GM10248 (cell line): Measurements from ENCODE around the gene SOX13.

ENCODE experiments used
- CTCF ChIA-PET: fragments of 300-600 bp; sonication (Branson Sonifier 250); formaldehyde crosslinking; extraction: SDS; loops from one replicate; lab custom pipeline; 2021; ENCODE audit warnings: antibody characterized with exemption; lab: Yijun Ruan, JAX
- POLR2A ChIA-PET: fragments of 350-650 bp; sonication (Branson Sonifier 250); formaldehyde crosslinking; extraction: SDS; loops from one replicate; lab custom pipeline; 2020; ENCODE audit warnings: antibody characterized with exemption; lab: Yijun Ruan, JAX
- DNase-seq: peaks from one replicate; pipeline ENCODE4 v3.0.0; 2012; ENCODE audit errors: extremely low spot score
- TF ChIP-seq, protein P1 (sequence below): IDR thresholded peaks from 2 replicates; pipeline ENCODE4 v1.5.1; 2012; ENCODE audit warnings: mild to moderate bottlenecking, low read depth; ENCODE audit errors: extremely low read depth, missing control alignments, control extremely low read depth

Gene SOX13

DNA sequence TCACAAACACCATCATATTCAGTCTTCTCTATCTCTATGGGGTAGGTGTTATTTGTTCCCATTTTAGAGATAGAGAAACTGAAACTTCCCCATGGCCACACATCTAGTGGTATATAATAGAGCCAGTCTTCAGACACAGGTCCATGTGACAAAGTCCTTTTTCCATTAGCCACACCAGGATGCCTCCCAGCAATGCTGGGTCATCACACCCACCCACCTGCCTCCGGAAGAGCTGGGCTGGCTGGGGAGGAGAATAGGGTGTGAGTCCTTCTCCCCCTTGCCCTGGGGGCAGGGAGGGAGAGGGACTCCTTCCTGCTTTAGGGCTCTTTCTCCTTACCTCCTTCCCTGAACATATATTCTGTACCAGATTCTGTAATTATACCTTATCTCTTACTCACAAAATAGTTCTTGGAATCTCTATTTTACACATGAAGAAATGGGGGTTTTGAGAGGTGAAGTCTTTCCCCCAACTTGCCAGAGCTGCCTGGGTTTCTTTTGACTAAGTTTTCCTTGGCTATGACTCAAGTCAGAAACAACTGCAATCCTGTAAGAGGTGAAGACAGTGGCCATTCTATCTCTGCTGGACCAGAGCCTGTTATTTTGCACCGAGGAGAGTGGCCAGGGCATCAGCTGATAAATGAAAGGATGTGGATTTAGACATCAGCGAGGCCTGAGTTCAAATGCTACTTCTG, 30.0 kb downstream of the SOX13 start:
- TF ChIP-seq, protein P1, sequence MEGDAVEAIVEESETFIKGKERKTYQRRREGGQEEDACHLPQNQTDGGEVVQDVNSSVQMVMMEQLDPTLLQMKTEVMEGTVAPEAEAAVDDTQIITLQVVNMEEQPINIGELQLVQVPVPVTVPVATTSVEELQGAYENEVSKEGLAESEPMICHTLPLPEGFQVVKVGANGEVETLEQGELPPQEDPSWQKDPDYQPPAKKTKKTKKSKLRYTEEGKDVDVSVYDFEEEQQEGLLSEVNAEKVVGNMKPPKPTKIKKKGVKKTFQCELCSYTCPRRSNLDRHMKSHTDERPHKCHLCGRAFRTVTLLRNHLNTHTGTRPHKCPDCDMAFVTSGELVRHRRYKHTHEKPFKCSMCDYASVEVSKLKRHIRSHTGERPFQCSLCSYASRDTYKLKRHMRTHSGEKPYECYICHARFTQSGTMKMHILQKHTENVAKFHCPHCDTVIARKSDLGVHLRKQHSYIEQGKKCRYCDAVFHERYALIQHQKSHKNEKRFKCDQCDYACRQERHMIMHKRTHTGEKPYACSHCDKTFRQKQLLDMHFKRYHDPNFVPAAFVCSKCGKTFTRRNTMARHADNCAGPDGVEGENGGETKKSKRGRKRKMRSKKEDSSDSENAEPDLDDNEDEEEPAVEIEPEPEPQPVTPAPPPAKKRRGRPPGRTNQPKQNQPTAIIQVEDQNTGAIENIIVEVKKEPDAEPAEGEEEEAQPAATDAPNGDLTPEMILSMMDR, result no peak
- ChIA-PET POLR2A (no interaction called here), CTCF (interaction anchor here (0.9 kb wide), 1 partner anchor 578 kb away, joined by 3 read pairs; no protein-coding TSS in a partner anchor)
- no peak for DNase-seq

DNA sequence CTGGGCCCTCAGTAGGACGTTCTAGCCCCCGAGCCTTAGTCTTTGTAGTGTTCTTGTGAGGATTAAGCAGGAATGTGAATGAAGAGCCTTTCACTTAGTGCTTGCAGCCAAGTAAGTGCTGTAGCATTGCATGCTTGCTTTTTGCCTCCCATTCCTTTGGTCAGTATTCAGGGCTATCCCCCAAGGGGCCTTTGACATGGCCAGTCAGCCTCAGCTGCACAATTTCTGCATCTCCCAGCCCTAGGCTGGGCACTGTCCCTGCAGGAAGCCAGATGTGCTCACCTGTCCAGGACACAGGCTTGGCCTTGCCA, 30.5 kb downstream of the SOX13 start:
- POLR2A ChIA-PET, result no interaction called here
- CTCF ChIA-PET, result interaction anchor here (0.9 kb wide), 1 partner anchor 577 kb away, joined by 3 read pairs; no protein-coding TSS in a partner anchor

DNA sequence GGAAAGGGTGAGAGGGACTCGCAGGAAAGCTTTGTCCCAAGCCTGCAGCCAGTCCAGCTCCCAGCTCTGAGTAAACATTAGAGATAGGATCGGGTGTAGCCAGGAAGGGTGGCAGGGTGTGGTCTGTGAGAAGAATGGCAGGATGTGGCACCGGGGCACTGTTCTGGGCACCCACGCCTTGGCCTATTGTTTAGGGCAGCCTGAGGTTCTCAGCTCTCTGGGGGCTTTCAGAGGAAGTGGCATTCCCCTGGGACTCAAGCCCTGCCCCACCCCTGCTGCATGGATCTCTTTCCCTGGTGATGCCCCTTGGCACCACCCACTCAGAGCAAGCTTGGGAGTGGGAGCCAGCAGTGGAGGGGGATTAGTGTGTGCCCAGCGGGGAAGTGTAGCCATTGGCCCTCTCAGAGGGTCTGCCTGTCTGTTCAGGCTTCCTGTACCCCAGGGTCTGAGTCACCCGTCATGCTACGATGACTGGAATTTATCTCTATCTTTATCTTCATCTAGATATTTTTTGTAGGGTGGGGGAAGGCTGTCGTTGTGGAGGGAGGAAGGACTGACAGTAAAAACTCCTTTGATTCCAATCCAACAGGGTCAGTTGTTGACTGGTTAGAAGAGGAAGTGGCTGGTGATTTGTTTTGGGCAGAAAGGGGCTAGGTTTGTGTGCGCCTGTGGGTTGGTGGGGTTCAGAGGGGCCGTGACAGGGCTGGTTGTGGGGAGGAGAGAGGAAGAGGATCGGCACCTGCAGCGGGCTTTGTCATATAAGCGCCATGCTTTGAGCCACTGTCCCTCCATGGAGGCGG, 31.6 kb downstream of the SOX13 start:
- CTCF ChIA-PET, result interaction anchor here (1.3 kb wide), 1 partner anchor 24 kb away, joined by 3 read pairs; no protein-coding TSS in a partner anchor
- no peak for DNase-seq
- POLR2A ChIA-PET, result no interaction called here
- TF ChIP-seq, protein P1, result no peak

More for the DNA sequence above, 30.5 kb downstream of the SOX13 start:
- no peak for DNase-seq
- TF ChIP-seq, protein P1, result no peak

DNA sequence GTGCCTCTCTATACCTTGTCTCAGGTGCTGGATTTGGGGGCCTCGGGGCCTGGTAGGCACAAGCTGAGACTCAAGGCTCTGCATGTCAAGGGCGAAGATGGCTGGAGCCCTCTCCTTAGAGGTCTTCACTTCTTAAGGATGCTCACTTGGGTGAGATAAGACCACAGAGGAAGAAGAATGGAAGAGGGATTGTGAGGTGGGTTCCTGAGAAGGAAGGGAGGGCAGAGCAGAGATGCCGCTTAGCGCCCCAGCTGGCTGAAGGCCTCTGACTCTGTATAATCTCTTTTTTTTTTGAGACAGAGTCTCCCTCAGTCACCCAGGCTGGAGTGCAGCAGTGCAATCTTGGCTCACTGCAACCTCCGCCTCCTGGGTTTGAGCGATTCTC, 32.2 kb downstream of the SOX13 start:
- DNase-seq, result no peak
- POLR2A ChIA-PET, result no interaction called here
- CTCF ChIA-PET, result interaction anchor here (1.3 kb wide), 1 partner anchor 24 kb away, joined by 3 read pairs; no protein-coding TSS in a partner anchor
- TF ChIP-seq, protein P1, result no peak

DNA sequence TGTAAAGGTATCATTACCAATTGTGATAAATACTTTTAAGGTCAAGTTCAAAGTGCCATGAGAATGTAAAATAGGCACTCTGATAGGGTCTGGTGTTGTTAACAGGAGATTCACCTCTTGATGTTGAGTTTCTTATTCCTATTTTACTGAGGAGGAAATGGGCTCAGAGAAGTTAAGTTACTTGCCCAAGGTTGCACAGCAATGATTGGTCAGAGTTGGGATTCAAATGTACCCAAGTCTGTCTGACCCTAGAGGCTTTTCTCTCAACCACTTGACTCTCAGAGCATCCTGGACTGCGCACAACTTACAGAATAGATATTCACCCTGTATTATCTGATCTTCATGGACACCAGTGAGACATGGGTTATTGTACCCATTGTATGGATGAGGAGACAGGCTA, 33.9 kb downstream of the SOX13 start:
- ChIA-PET CTCF (interaction anchor here (2.3 kb wide), 1 partner anchor 22 kb away, joined by 15 read pairs; no protein-coding TSS in a partner anchor), POLR2A (no interaction called here)
- TF ChIP-seq, protein P1, result no peak

DNA sequence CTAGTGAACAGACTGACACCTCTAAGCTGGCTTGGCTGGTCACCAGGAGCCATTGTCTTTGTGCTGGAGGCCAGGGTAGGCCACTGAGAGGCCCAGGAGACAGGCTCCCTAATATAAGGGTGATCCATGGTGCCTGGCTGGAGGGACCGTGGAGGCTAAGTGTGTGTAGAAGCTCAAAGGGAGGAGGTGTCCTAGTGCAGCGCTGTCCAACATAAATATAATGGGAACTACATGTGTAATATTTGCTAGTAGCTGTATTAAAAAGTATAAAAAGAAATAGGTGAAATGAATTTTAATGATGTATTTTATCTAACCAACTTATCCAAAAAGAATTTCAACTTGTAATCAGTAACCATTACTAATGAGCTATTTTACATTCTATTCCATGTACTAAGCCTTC, 35.0 kb downstream of the SOX13 start:
- TF ChIP-seq, protein P1, result no peak
- ChIA-PET CTCF (interaction anchor here (2.3 kb wide), 1 partner anchor 21 kb away, joined by 15 read pairs; no protein-coding TSS in a partner anchor), POLR2A (no interaction called here)
- no peak for DNase-seq

More for the DNA sequence above, 33.9 kb downstream of the SOX13 start:
- no peak for DNase-seq
